DND-41 (cell line): Measurements from ENCODE around the gene TEX51.

ENCODE experiments used
- ATAC-seq: fragments of 200-7000 bp; cut with Tn5 transposase; 3 replicates; pipeline ENCODE4 v1.9.1; 2021; ENCODE audit warnings: low read depth; ENCODE audit not compliant: insufficient read depth
- DNase-seq: peaks from one replicate; pipeline ENCODE4 v3.0.0-alpha.2; 2020
- H2AFZ ChIP-seq: 2 replicates; pipeline ENCODE4 v1.6.0; 2012; ENCODE audit warnings: low read depth, low read length
- H3K27ac ChIP-seq: 2 replicates; pipeline ENCODE4 v1.5.1; 2012; ENCODE audit warnings: low read length, inconsistent platforms
- H3K27me3 ChIP-seq: fragments of 200-600 bp; sonication (generic); 2 replicates; pipeline ENCODE4 v1.6.0; 2012; ENCODE audit warnings: low read length, mild to moderate bottlenecking, inconsistent platforms; ENCODE audit not compliant: insufficient read depth, poor library complexity
- H3K36me3 ChIP-seq: 2 replicates; pipeline ENCODE4 v1.5.1; 2012; ENCODE audit warnings: low read length, inconsistent platforms; ENCODE audit not compliant: insufficient read depth
- H3K4me1 ChIP-seq: 2 replicates; pipeline ENCODE4 v1.5.1; 2012; ENCODE audit warnings: mild to moderate bottlenecking, low read length; ENCODE audit not compliant: insufficient read depth
- H3K4me2 ChIP-seq: 2 replicates; pipeline ENCODE4 v1.6.0; 2012; ENCODE audit warnings: mild to moderate bottlenecking, moderate library complexity, low read length, inconsistent platforms; ENCODE audit not compliant: insufficient read depth
- H3K4me3 ChIP-seq, 2 experiments: fragments of 200-600 bp in 1 of 2; shearing (Covaris generic) in 1 of 2; 2 replicates each; pipeline ENCODE4 v1.5.1; 2012 to 2016; ENCODE audit warnings: inconsistent platforms in 2 of 2, low read length in 2 of 2, mild to moderate bottlenecking in 2 of 2, low read depth in 1 of 2, moderate library complexity in 1 of 2
- H3K79me2 ChIP-seq: 2 replicates; pipeline ENCODE4 v1.6.0; 2012; ENCODE audit warnings: low read length, inconsistent platforms; ENCODE audit not compliant: insufficient read depth
- H3K9ac ChIP-seq: 2 replicates; pipeline ENCODE4 v1.6.0; 2012; ENCODE audit warnings: low read depth, mild to moderate bottlenecking, inconsistent platforms, low read length, moderate library complexity
- H3K9me3 ChIP-seq: 2 replicates; pipeline ENCODE4 v1.5.1; 2012; ENCODE audit warnings: low read length, moderate library complexity, mild to moderate bottlenecking, inconsistent platforms; ENCODE audit not compliant: insufficient read depth, severe bottlenecking
- H4K20me1 ChIP-seq: 2 replicates; pipeline ENCODE4 v1.6.0; 2012; ENCODE audit warnings: low read length; ENCODE audit not compliant: insufficient read depth
- CTCF ChIP-seq: IDR thresholded peaks from 2 replicates; pipeline ENCODE4 v1.5.1; 2012; ENCODE audit warnings: borderline replicate concordance, low read length, moderate library complexity, mild to moderate bottlenecking; ENCODE audit not compliant: poor library complexity, severe bottlenecking; ENCODE audit errors: extremely low read depth
- EZH2 ChIP-seq: IDR thresholded peaks from 3 replicates; pipeline ENCODE4 v1.6.1; 2012; ENCODE audit warnings: borderline replicate concordance, low read depth, mild to moderate bottlenecking, moderate library complexity, low read length, inconsistent platforms; ENCODE audit not compliant: severe bottlenecking

Gene TEX51

GRCh38 chr2:126882736-126883665 lies 15.7 kb upstream of the TEX51 start:
- Histone ChIP-seq H3K27me3 (no peaks in the 10 kb centered on the region), H3K4me1 (no peaks in the 10 kb centered on the region), H3K9ac (no peak overlapping the region), H4K20me1 (no peaks in the 10 kb centered on the region; the same call in 1 of the 2 replicates), H3K36me3 (no peaks in the 10 kb centered on the region), H3K4me2 (no peak overlapping the region), H2AFZ (no peak overlapping the region), H3K27ac (no peak overlapping the region), H3K79me2 (no peaks in the 10 kb centered on the region), H3K9me3 (no peaks in the 10 kb centered on the region), H3K4me3 (no peak overlapping the region)
- DNase-seq (no peak), ATAC-seq (no peak)
- no peak for TF ChIP-seq CTCF

- no peak for TF ChIP-seq CTCF
- TF ChIP-seq EZH2 = no peak
- Histone ChIP-seq H3K79me2 (no peaks in the 10 kb centered on the region), H3K4me3 (no peak overlapping the region), H3K9ac (no peak overlapping the region), H3K36me3 (no peaks in the 10 kb centered on the region), H3K9me3 (no peaks in the 10 kb centered on the region), H3K4me2 (no peak overlapping the region), H3K27ac (no peak overlapping the region), H4K20me1 (no peaks in the 10 kb centered on the region; the same call in 1 of the 2 replicates), H3K4me1 (no peaks in the 10 kb centered on the region), H3K27me3 (peaks cover 4% of the 10 kb centered on the region), H2AFZ (no peak overlapping the region)
- no peak for ATAC-seq
- DNase-seq = no peak
Observed at GRCh38 chr2:126883666-126884040, 15.0 kb upstream of the TEX51 start.

GRCh38 chr2:126884861-126885750 lies 13.6 kb upstream of the TEX51 start:
- Histone ChIP-seq H3K4me3 (no peak overlapping the region), H3K9me3 (no peaks in the 10 kb centered on the region), H3K9ac (no peak overlapping the region), H3K4me2 (no peak overlapping the region), H3K79me2 (no peaks in the 10 kb centered on the region), H4K20me1 (no peaks in the 10 kb centered on the region; the same call in 1 of the 2 replicates), H3K4me1 (no peaks in the 10 kb centered on the region), H2AFZ (no peak overlapping the region), H3K27me3 (peaks cover 6% of the 10 kb centered on the region), H3K27ac (no peak overlapping the region), H3K36me3 (no peaks in the 10 kb centered on the region)
- ATAC-seq (no peak), DNase-seq (no peak)
- TF ChIP-seq EZH2 = no peak
- no peak for TF ChIP-seq CTCF
